HCT116 (cell line): ENCODE measurements around the gene DAPK2. TPM values are rescaled to one million over a fixed set of nuclear protein-coding genes. Genes with fewer than 3 reads are reported as not detected.

ENCODE experiments used
- ATAC-seq: fragments of 200-7000 bp; cut with Tn5 transposase; 2 replicates; pipeline ENCODE4 v1.9.1; 2020; ENCODE audit warnings: mild to moderate bottlenecking, moderate library complexity
- BruUV-seq: library from RNA; stranded (reverse); fragments of 400-500 nt; replicated peaks from 2 replicates; lab custom pipeline; 2021; lab: Mats Ljungman, UMichigan
- CTCF ChIA-PET: fragments of 300-600 bp; sonication (Branson Sonifier 250); formaldehyde crosslinking; loops from one replicate; lab custom pipeline; 2021; ENCODE audit warnings: antibody characterized with exemption; lab: Charles Lee
- POLR2A ChIA-PET: fragments of 300-600, 350-600 bp; sonication (Branson Sonifier 250); formaldehyde crosslinking; loops from one replicate; lab custom pipeline; 2021; ENCODE audit warnings: antibody characterized with exemption; lab: Charles Lee
- RAD21 ChIA-PET, 2 experiments: fragments of 300-600 bp; sonication (Branson Sonifier 250); formaldehyde crosslinking; loops; one replicate each; lab custom pipeline; 2023; ENCODE audit warnings: low total read pairs in 2 of 2; ENCODE audit not compliant: uncharacterized antibody in 2 of 2, unreplicated experiment in 2 of 2, low non-redundant PET in 1 of 2; lab: Charles Lee
- DNase-seq: peaks from one replicate; pipeline ENCODE4 v3.0.0-alpha.2; 2010; ENCODE audit warnings: low read depth, low spot score
- H2AFZ ChIP-seq: fragments of 200-600 bp; shearing (Covaris generic), sonication (generic); 2 replicates; pipeline ENCODE4 v1.6.1; 2017; ENCODE audit warnings: low read depth, mixed run types, mixed read lengths, antibody characterized with exemption, low read length; ENCODE audit not compliant: poor library complexity, severe bottlenecking
- H3K27ac ChIP-seq: 2 replicates; pipeline ENCODE4 v1.5.1; 2012; ENCODE audit warnings: low read depth, low read length
- H3K27me3 ChIP-seq: fragments of 200-600 bp; sonication (generic); 2 replicates; pipeline ENCODE4 v1.6.1; 2016; ENCODE audit warnings: mixed run types, low read length, mixed read lengths; ENCODE audit not compliant: insufficient read depth
- H3K36me3 ChIP-seq, 2 experiments: fragments of 200-500 bp in 1 of 2; fragments of 200-600 bp in 1 of 2; sonication (Bioruptor generic) in 1 of 2; sonication (generic) in 1 of 2; 2 replicates each; pipeline versions ENCODE4 v1.5.1 to v1.6.1; 2014 to 2016; ENCODE audit warnings: low read length in 2 of 2, inconsistent platforms in 1 of 2, mixed read lengths in 1 of 2, mixed run types in 1 of 2; ENCODE audit not compliant: insufficient read depth in 2 of 2, control insufficient read depth in 1 of 2
- H3K4me1 ChIP-seq, 2 experiments: fragments of 200-600 bp in 1 of 2; sonication (generic) in 1 of 2; 2 replicates each; pipeline versions ENCODE4 v1.5.1 to v1.6.1; 2012 to 2017; ENCODE audit warnings: low read length in 2 of 2, inconsistent platforms in 1 of 2, mild to moderate bottlenecking in 1 of 2, mixed read lengths in 1 of 2, mixed run types in 1 of 2, moderate library complexity in 1 of 2; ENCODE audit not compliant: insufficient read depth in 2 of 2, control insufficient read depth in 1 of 2
- H3K4me2 ChIP-seq: fragments of 200-600 bp; sonication (generic); 2 replicates; pipeline ENCODE4 v1.6.1; 2017; ENCODE audit warnings: mixed run types, low read length, mixed read lengths
- H3K4me3 ChIP-seq, 2 experiments: fragments of 200-600 bp in 1 of 2; sonication (generic) in 1 of 2; replicated peaks in 1 of 2; 2 replicates each; pipeline ENCODE4 v1.5.1; 2011 to 2016; ENCODE audit warnings: low read length in 2 of 2, control low read depth in 1 of 2, low read depth in 1 of 2, mild to moderate bottlenecking in 1 of 2, mixed read lengths in 1 of 2, mixed run types in 1 of 2
- H3K79me2 ChIP-seq: fragments of 200-600 bp; sonication (generic); 2 replicates; pipeline ENCODE4 v1.6.1; 2017; ENCODE audit warnings: mild to moderate bottlenecking, mixed run types, low read length, moderate library complexity, mixed read lengths; ENCODE audit not compliant: insufficient read depth
- H3K9ac ChIP-seq: fragments of 200-600 bp; sonication (generic); 2 replicates; pipeline ENCODE4 v1.6.1; 2016; ENCODE audit warnings: low read length, mixed read lengths
- H3K9me2 ChIP-seq: fragments of 200-600 bp; sonication (generic), shearing (Covaris generic); 2 replicates; pipeline ENCODE4 v1.6.1; 2017; ENCODE audit warnings: mixed run types, mild to moderate bottlenecking, moderate library complexity; ENCODE audit not compliant: insufficient read depth
- H3K9me3 ChIP-seq, 2 experiments: fragments of 200-500 bp in 1 of 2; fragments of 200-600 bp in 1 of 2; sonication (Bioruptor generic) in 1 of 2; sonication (generic) in 1 of 2; 2 replicates each; pipeline ENCODE4 v1.6.1; 2014 to 2017; ENCODE audit warnings: low read length in 2 of 2, mixed read lengths in 2 of 2, inconsistent platforms in 1 of 2, low read depth in 1 of 2, mild to moderate bottlenecking in 1 of 2, mixed run types in 1 of 2, moderate library complexity in 1 of 2; ENCODE audit not compliant: control insufficient read depth in 1 of 2, insufficient read depth in 1 of 2
- H4K20me1 ChIP-seq: fragments of 200-600 bp; sonication (generic), shearing (Covaris generic); 2 replicates; pipeline ENCODE4 v1.6.1; 2017; ENCODE audit warnings: mixed run types, mild to moderate bottlenecking, moderate library complexity; ENCODE audit not compliant: insufficient read depth
- CBX3 ChIP-seq: IDR thresholded peaks from 2 replicates; pipeline ENCODE4 v1.6.1; 2012; ENCODE audit warnings: low read depth
- CEBPB ChIP-seq: IDR thresholded peaks from 2 replicates; pipeline ENCODE4 v1.6.1; 2012; ENCODE audit warnings: low read depth
- EGR1 ChIP-seq: IDR thresholded peaks from 2 replicates; pipeline ENCODE4 v1.6.1; 2012; ENCODE audit warnings: low read depth
- MAX ChIP-seq: IDR thresholded peaks from 2 replicates; pipeline ENCODE4 v1.6.1; 2012
- RAD21 ChIP-seq: IDR thresholded peaks from 2 replicates; pipeline ENCODE4 v1.6.1; 2012; ENCODE audit warnings: low read depth, mild to moderate bottlenecking
- SIN3A ChIP-seq: IDR thresholded peaks from 2 replicates; pipeline ENCODE4 v1.6.1; 2012; ENCODE audit warnings: low read depth
- intact Hi-C: fragments of 100-400 bp; cut with micrococcal nuclease; formaldehyde crosslinking; loops from 2 replicates; pipeline ENCODE4 v1.10.0; 2022
- total RNA-seq: library from RNA; stranded (reverse); gene quantifications from one replicate; pipeline ENCODE4 v1.2.1, GENCODE V29; 2021; ENCODE audit not compliant: unreplicated experiment

Gene DAPK2
- total RNA-seq, 1 experiment from 2014 or later, result 4.8 TPM

- no peak for TF ChIP-seq CEBPB
- no peak for TF ChIP-seq MAX
- no peak for TF ChIP-seq SIN3A
- no peaks in the 10 kb centered on the region for H3K79me2 ChIP-seq
- intact Hi-C loops, result no loop called here
- ChIA-PET CTCF (no interaction called here), POLR2A (no interaction called here), RAD21 (no interaction called here)
- no peaks in the 10 kb centered on the region for H3K36me3 ChIP-seq
- H3K4me1 ChIP-seq, result peaks cover 0 to 17% of the 10 kb centered on the region in 2 experiments; a peak in 2 of 4 replicates
- no peak overlapping the region for H3K9ac ChIP-seq
- BruUV-seq, result no TSS peak
- ATAC-seq (no peak), DNase-seq (no peak)
- no peak overlapping the region for H2AFZ ChIP-seq
- H4K20me1 ChIP-seq, result no peaks in the 10 kb centered on the region
- no peaks in the 10 kb centered on the region for H3K9me2 ChIP-seq
- H3K4me3 ChIP-seq, result no peak overlapping the region
- no peaks in the 10 kb centered on the region for H3K27me3 ChIP-seq
- no peak overlapping the region for H3K4me2 ChIP-seq
- H3K27ac ChIP-seq, result no peak overlapping the region
- H3K9me3 ChIP-seq, result no peaks in the 10 kb centered on the region
Measured at GRCh38 chr15:63879995-63880394, 166.3 kb downstream of the DAPK2 start.

DNA sequence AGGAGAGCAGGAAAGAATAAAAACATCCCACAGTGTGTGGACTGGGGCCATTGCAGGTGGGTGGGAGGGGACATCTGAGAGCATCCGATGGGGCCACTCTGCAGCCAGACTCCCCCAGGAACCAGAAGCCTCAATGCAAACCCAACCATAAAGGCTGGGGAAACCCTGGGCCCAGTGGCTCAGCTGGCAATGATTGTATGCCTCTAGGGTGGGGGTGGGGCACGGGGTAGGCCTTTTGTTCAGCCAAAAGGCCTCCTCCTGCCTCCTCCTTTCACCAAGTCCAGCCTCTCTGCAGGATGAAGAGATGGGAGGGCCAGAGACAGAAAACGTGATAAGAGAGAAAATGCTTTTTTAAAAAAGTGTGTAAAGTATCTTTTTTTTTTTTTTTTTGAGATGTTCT is 167.1 kb downstream of the DAPK2 start:
- ATAC-seq, result no peak
- H3K79me2 ChIP-seq, result no peaks in the 10 kb centered on the region

More for the DNA sequence above, 167.1 kb downstream of the DAPK2 start:
- no peak overlapping the region for H3K4me2 ChIP-seq
- H3K4me3 ChIP-seq, result no peak overlapping the region
- no peak overlapping the region for H3K27ac ChIP-seq
- H2AFZ ChIP-seq, result no peak overlapping the region
- H3K36me3 ChIP-seq, result no peaks in the 10 kb centered on the region
- BruUV-seq, result no TSS peak
- intact Hi-C loops, result no loop called here
- H3K27me3 ChIP-seq, result no peaks in the 10 kb centered on the region
- no peak for TF ChIP-seq EGR1
- TF ChIP-seq MAX, result no peak
- no peak for TF ChIP-seq CBX3
- no peak for TF ChIP-seq RAD21
- no peak for DNase-seq
- ChIA-PET RAD21 (no interaction called here), CTCF (no interaction called here), POLR2A (no interaction called here)
- no peaks in the 10 kb centered on the region for H3K9me2 ChIP-seq
- H3K9me3 ChIP-seq, result no peaks in the 10 kb centered on the region
- H4K20me1 ChIP-seq, result no peaks in the 10 kb centered on the region
- no peak overlapping the region for H3K9ac ChIP-seq
- peaks cover 8 to 24% of the 10 kb centered on the region in 2 experiments for H3K4me1 ChIP-seq
